Activated CD4-positive, alpha-beta T cell treated with anti-CD3 and anti-CD28 coated beads for 4 hours (primary cell): ENCODE data around the gene CNKSR3.

Experiments used
- DNase-seq, 2 donors: peaks; one replicate each; pipeline ENCODE4 v3.0.0-alpha.2; 2020

Gene CNKSR3

GRCh38 chr6:154448448-154449096 is 61.9 kb downstream of the CNKSR3 start:
- no peak for DNase-seq

- DNase-seq = no peak
Measured at GRCh38 chr6:154447954-154448353, 62.5 kb downstream of the CNKSR3 start.

- DNase-seq = no peak
Measured at GRCh38 chr6:154446984-154447383, 63.5 kb downstream of the CNKSR3 start.

DNA sequence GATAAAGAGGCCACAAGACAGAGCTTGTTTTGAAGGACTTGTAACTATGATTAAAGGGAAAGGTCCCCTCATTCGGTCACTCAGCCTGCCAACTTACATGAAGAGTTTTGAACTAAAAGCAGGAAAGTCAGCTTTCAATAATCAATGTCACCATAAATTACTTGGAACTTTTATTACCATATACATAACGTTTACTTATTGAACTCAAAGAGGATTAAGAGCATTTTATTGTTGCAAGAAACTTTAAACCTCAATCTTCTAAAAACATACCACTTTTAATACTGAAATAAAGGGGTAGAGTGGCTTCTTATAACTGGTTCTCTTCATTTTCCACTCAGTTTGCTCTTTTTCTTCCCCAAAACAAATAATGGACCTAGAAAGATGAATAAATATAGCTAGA is 65.1 kb downstream of the CNKSR3 start:
- no peak for DNase-seq

GRCh38 chr6:154441995-154442310 is 68.5 kb downstream of the CNKSR3 start:
- DNase-seq = no peak

DNA sequence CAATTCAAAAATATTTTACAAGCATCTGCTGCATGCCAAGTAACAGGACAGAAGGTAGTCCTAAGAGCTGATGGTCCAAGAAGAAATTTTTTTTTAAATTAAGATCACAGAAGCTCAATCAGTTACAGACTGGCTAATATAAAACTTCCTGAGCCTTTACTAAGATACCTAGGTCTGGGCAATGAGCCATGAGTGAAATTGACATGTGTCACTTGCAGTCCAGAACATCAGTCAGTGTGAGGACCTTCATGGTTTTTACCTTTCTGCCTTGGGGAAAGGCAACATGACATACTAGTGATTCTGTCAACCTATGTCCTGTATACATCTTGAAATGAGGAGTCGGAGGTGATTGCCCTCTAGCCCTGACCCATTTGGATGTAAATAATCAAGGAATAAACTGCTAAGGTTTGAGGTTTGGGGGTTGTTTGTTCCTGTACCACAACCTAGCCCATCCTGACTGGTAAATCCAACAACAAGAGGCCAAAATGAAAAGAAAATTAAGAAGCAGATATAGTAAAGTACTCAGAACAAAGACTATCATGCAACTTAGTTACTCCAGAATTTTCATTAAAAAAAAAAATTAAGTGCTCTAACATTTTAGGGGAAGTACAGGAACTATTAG is 70.0 kb downstream of the CNKSR3 start:
- DNase-seq = no peak

DNA sequence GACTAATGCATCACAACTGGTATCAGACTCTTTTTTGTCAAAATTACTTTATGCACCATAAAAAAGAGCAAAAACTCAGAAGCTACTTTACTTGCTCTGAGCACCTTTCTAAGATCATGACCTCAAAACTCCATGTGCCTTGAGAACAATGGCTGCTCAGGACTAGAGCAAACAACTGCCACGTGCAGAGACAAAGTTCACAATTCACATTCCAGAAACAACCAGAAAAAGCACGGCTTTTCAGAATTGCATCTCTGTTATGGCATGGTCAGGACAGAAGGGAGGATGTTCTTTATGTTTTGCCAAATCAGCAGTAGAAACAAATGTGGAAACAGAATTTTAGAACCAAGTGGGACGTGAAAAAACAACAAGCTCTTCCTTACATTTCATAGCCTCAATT is 70.5 kb downstream of the CNKSR3 start:
- DNase-seq = no peak

- no peak for DNase-seq
Measured at GRCh38 chr6:154438882-154439415, 71.5 kb downstream of the CNKSR3 start.

DNA sequence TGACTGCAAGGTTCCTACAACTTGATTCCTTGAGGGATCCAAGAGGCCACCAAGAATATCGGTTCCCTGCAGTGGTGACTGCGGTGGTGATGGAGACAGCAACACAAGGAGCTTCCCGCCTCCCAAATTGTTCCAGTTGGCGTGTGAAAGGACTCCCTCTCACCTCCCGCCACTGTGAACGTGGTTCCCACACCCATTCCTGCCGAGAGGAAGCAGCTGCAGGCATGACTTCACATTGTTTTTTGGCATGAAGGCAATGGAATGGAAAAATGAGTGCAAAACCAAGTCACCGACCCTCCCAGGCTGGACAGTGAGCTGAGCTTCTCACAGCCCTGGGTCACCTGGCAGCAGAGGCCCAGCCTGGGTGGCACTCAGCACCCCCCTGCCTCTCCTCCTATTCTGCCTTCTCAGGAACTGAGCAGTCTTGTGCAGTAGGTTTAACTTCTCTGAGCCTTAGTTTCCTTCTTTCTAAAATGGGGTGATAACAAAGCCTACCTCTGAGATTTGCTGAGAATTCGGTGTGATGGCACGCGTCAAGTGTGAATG is 75.0 kb downstream of the CNKSR3 start:
- no peak for DNase-seq

- no peak for DNase-seq
Measured at GRCh38 chr6:154434662-154435061, 75.8 kb downstream of the CNKSR3 start.

DNA sequence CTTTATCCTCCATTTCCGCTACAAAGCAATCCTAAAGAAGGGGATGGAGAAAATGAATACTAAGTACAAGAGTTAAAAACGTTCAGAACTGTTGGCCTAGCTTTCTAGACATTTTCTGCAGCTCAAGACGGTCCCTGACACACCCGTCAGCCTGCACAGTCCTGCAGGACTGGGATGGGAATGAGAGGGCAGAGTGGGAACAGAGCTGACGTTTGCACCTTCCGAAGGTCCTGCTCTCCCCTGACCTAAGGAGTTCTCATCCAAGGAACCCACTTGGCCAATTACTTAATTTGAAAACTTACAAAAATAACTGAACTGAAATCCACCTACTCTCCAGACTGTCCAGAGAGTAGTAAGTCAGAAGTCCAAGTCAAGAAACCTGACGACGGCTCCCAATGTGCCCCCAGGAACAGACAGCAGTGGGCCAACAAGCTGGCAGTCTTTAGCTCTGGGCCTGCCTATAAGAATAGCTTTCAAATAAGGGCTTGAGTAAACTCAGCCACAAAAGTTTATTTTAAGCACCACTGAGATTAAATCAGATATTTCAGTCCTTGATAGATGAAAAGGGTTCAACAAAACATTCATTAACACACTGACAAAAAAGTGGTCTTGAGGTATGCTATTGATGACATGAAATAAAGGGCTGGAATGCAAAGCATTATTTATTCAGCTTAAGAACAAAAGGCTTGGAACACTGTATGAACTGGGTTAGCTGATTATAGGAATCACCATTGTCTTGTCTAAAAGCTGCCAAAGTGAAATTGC is 76.8 kb downstream of the CNKSR3 start:
- DNase-seq = no peak

GRCh38 chr6:154432533-154433476 is 77.7 kb downstream of the CNKSR3 start:
- no peak for DNase-seq

GRCh38 chr6:154430481-154430919 is 80.0 kb downstream of the CNKSR3 start:
- no peak for DNase-seq

DNA sequence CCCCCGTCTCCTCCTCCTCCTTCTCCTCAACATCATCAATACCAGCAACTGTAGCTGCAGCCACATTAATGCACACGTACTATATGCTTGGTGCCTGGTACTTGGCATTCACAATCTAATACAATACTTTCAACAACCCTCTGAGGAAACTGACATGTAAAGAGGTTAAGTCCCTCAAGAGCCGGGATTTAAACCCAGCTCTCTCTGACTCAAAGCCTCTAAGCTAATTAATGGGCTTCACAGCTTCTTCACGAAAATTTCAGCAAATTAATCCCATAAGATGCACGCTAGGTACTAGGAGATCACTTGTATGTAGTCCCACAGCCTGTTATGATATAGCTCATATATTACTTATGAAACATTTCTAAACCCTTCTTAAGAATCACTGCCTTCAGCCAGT is 80.8 kb downstream of the CNKSR3 start:
- no peak for DNase-seq

GRCh38 chr6:154428897-154429296 is 81.6 kb downstream of the CNKSR3 start:
- DNase-seq = no peak

DNA sequence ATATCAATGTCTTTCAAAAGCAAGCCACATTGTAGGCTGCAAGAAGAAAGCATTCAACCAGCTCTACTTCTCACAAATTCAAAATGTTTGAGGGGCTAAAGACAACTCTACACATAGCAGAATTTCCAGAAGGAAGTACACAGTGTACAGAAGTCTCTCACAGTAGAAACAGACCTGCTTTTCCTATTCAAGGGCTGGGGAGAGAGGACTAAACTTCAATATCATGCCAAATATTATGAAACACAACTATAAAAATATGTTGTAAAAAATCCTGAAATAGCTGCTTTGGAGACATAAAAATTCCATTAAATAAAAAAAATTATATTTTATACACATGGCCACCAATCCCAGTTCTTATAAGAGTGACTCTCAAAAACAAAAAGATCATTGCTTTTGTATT is 83.0 kb downstream of the CNKSR3 start:
- DNase-seq = no peak

DNA sequence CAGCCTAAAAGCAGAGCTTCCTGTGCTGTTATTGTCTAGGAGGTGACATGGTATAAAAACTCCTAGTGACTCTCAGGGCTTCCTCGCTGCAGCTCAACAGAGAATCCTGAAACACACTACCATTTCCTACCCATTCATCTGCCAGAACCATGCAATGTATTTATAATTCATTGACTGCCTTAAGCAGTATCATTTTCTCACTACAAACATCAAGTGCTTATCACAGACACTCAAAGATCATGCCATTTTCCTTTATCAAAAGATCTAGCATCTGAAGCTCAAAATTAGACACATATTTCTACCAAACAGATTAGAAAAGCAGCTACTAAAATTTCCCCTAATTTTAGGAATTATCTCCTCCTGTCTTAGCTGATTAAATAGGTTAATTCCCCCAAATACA is 83.5 kb downstream of the CNKSR3 start:
- DNase-seq = no peak

DNA sequence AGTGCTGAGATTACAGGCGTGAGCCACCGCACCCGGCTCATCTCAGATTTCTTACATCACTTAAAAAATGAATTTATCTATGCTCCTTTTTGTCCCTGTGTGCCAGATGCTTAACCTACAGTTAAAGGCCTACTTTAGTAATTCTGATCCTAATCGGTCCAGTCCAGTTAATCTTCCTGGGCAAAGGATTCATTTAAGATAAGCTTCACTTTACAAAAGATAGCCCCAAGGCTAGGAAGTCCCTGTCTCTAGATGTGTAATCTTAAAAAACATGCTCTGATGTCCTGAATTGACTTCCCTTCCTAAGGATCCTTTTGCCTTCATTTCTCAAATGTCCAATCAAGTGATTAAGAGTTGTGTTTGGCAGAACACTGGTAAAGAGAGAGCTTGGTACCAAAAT is 85.5 kb downstream of the CNKSR3 start:
- no peak for DNase-seq

GRCh38 chr6:154414021-154414813 is 96.3 kb downstream of the CNKSR3 start:
- no peak for DNase-seq

DNA sequence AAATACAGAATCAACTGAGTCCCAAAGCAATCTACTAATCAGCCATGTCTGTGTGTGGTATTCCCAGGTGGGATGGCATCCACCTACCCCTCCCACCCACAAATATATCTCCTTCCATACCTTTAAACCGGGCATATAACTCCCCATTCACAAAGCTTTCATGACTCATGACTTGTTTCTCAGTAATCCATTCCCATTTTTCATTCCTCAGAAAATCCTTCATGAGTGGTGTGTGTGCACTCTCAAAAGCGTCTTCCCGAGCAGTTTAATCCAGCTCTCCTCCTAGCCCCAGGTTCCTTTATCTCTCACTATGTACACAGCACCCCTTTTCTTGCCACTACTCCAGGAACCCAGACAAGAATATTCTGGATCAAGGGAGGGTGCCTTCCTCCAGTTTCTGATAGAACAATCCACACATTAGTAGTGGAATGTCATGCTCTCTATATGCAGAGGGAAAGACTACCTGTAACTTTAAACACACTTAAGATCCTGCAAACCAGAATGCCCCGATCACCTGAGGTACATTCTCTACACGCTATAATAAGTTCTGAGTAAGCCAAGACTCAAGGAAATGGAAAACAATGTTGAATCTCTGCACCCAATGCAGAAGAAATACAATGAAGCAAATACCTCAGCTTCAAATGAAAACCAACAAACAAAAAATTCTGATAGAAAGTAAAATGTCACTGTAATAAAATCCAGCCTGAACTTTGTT is 98.2 kb downstream of the CNKSR3 start:
- DNase-seq = no peak

- no peak for DNase-seq
Measured at GRCh38 chr6:154411076-154411475, 99.4 kb downstream of the CNKSR3 start.
